Activated CD8-positive, alpha-beta memory T cell treated with anti-CD3 and anti-CD28 coated beads, Interleukin-2, amount 10 ng/mL, durations not matched to agents 7 days and 5 days (primary cell): ENCODE measurements around the gene NUDT19. TPM values are rescaled to one million over a fixed set of nuclear protein-coding genes. Genes with fewer than 3 reads are reported as not detected.

Source experiments
- ATAC-seq: fragments of 150-1000 bp; cut with Tn5 transposase; one replicate; pipeline ENCODE4 v1.10.0; 2021; ENCODE audit warnings: moderate library complexity
- CTCF ChIA-PET: fragments of 350-600 bp; sonication (Branson Sonifier 250); formaldehyde crosslinking; loops from one replicate; lab custom pipeline; 2021; ENCODE audit warnings: antibody characterized with exemption; lab: Charles Lee
- DNase-seq: peaks from one replicate; pipeline ENCODE4 v3.0.0-alpha.2; 2020
- H3K27ac Mint-ChIP-seq: one replicate; pipeline ENCODE4 v1.8.0; 2021; ENCODE audit warnings: mild to moderate bottlenecking, mixed read lengths
- H3K27me3 Mint-ChIP-seq: one replicate; pipeline ENCODE4 v1.8.0; 2021; ENCODE audit warnings: mixed read lengths
- H3K36me3 Mint-ChIP-seq: one replicate; pipeline ENCODE4 v1.8.0; 2021; ENCODE audit warnings: mild to moderate bottlenecking, mixed read lengths
- H3K4me1 Mint-ChIP-seq: one replicate; pipeline ENCODE4 v1.8.0; 2021; ENCODE audit warnings: mixed read lengths
- H3K4me3 Mint-ChIP-seq: one replicate; pipeline ENCODE4 v1.8.0; 2021; ENCODE audit warnings: mild to moderate bottlenecking, moderate library complexity, mixed read lengths
- H3K9me3 Mint-ChIP-seq: one replicate; pipeline ENCODE4 v1.8.0; 2022; ENCODE audit warnings: low read depth, mixed read lengths
- total RNA-seq, 2 experiments: library from RNA; stranded (reverse); gene quantifications; one replicate each; pipeline ENCODE4 v1.2.3, GENCODE V29; 2021

Gene NUDT19
- total RNA-seq, 2 experiments from 2014 or later = 13.0 to 18.1 TPM

- H3K9me3 Mint-ChIP-seq = no peaks in the 10 kb centered on the region
- no peak overlapping the region for H3K27ac Mint-ChIP-seq
- H3K4me1 Mint-ChIP-seq = peaks cover 3% of the 10 kb centered on the region
- H3K36me3 Mint-ChIP-seq = peaks cover 6% of the 10 kb centered on the region
- no peaks in the 10 kb centered on the region for H3K27me3 Mint-ChIP-seq
- peak; percentile 20 for ATAC-seq
- no peak for DNase-seq
- CTCF ChIA-PET = no interaction called here
- H3K4me3 Mint-ChIP-seq = no peak overlapping the region
These were observed 29.4 kb upstream of the NUDT19 start for GRCh38 chr19:32662186-32662585.

- Mint-ChIP-seq H3K36me3 (peaks cover 6% of the 10 kb centered on the region), H3K4me3 (no peak overlapping the region), H3K9me3 (no peaks in the 10 kb centered on the region), H3K27ac (no peak overlapping the region), H3K4me1 (peaks cover 10% of the 10 kb centered on the region), H3K27me3 (no peaks in the 10 kb centered on the region)
- DNase-seq (no peak), ATAC-seq (no peak)
- CTCF ChIA-PET = no interaction called here
These were observed 25.5 kb upstream of the NUDT19 start for GRCh38 chr19:32666084-32666483.

GRCh38 chr19:32669310-32669709 is 22.3 kb upstream of the NUDT19 start:
- peaks cover 10% of the 10 kb centered on the region for H3K36me3 Mint-ChIP-seq

GRCh38 chr19:32671883-32672593 is 19.6 kb upstream of the NUDT19 start:
- H3K9me3 Mint-ChIP-seq = no peaks in the 10 kb centered on the region
- H3K4me3 Mint-ChIP-seq = no peak overlapping the region
- H3K36me3 Mint-ChIP-seq = peaks cover 4% of the 10 kb centered on the region
- DNase-seq (no peak), ATAC-seq (no peak)
- peaks cover 3% of the 10 kb centered on the region for H3K27me3 Mint-ChIP-seq
- peaks cover 37% of the 10 kb centered on the region for H3K4me1 Mint-ChIP-seq
- H3K27ac Mint-ChIP-seq = no peak overlapping the region
- CTCF ChIA-PET = no interaction called here

More at GRCh38 chr19:32669310-32669709, 22.3 kb upstream of the NUDT19 start:
- Mint-ChIP-seq H3K9me3 (no peaks in the 10 kb centered on the region), H3K27ac (no peak overlapping the region), H3K27me3 (no peaks in the 10 kb centered on the region), H3K4me1 (peaks cover 32% of the 10 kb centered on the region), H3K4me3 (no peak overlapping the region)
- CTCF ChIA-PET = no interaction called here
- ATAC-seq (no peak), DNase-seq (no peak)

GRCh38 chr19:32672841-32673240 is 18.8 kb upstream of the NUDT19 start:
- Mint-ChIP-seq H3K27ac (no peak overlapping the region), H3K9me3 (no peaks in the 10 kb centered on the region), H3K36me3 (peaks cover 4% of the 10 kb centered on the region), H3K4me3 (peak overlapping the region; percentile 12), H3K27me3 (peaks cover 11% of the 10 kb centered on the region), H3K4me1 (peaks cover 42% of the 10 kb centered on the region)
- ATAC-seq = no peak
- CTCF ChIA-PET = no interaction called here
- DNase-seq = no peak

GRCh38 chr19:32673573-32673972 is 18.0 kb upstream of the NUDT19 start:
- CTCF ChIA-PET = interaction anchor here (1.2 kb wide), 1 partner anchor 74 kb away, joined by 3 read pairs; no protein-coding TSS in a partner anchor
- Mint-ChIP-seq H3K36me3 (peaks cover 4% of the 10 kb centered on the region), H3K4me1 (peaks cover 42% of the 10 kb centered on the region), H3K9me3 (no peaks in the 10 kb centered on the region), H3K27ac (no peak overlapping the region), H3K27me3 (peaks cover 15% of the 10 kb centered on the region), H3K4me3 (peak overlapping the region; percentile 12)
- ATAC-seq (no peak), DNase-seq (no peak)

GRCh38 chr19:32674153-32674930 is 17.3 kb upstream of the NUDT19 start:
- CTCF ChIA-PET = interaction anchor here (0.6 to 1.2 kb wide), 4 partner anchors 19 to 449 kb away, joined by 3 to 4 read pairs (median 4); no protein-coding TSS in a partner anchor
- no peaks in the 10 kb centered on the region for H3K9me3 Mint-ChIP-seq
- DNase-seq (peak; percentile 43), ATAC-seq (no peak)
- peaks cover 4% of the 10 kb centered on the region for H3K36me3 Mint-ChIP-seq
- H3K27me3 Mint-ChIP-seq = peaks cover 15% of the 10 kb centered on the region
- peaks cover 41% of the 10 kb centered on the region for H3K4me1 Mint-ChIP-seq
- peak overlapping the region; percentile 84 for H3K27ac Mint-ChIP-seq
- peak overlapping the region; percentile 82 for H3K4me3 Mint-ChIP-seq

GRCh38 chr19:32674931-32675719 is 16.5 kb upstream of the NUDT19 start, which contains the start of gene ANKRD27:
Gene ANKRD27, minus strand, starts transcription at chr19:32675180. Its CDS starts 16,165 bp downstream, at chr19:32659015.
- CTCF ChIA-PET = interaction anchor here (1.0 to 2.2 kb wide), 6 partner anchors 10 to 444 kb away, joined by 3 to 9 read pairs (median 4); no protein-coding TSS in a partner anchor
- Mint-ChIP-seq H3K4me3 (peak within 1 kb of the TSS; percentile 82), H3K36me3 (peaks cover 4% of the 10 kb centered on the region), H3K9me3 (no peaks in the 10 kb centered on the region), H3K27ac (peak within 1 kb of the TSS; percentile 84), H3K4me1 (peaks cover 36% of the 10 kb centered on the region), H3K27me3 (peaks cover 18% of the 10 kb centered on the region)
- peak; percentile 97 for ATAC-seq
- peak; percentile 98 for DNase-seq

- ATAC-seq (peak; percentile 62), DNase-seq (peak; percentile 81)
- H3K27me3 Mint-ChIP-seq = peaks cover 20% of the 10 kb centered on the region
- H3K27ac Mint-ChIP-seq = peak within 1 kb of the TSS; percentile 64
- peak within 1 kb of the TSS; percentile 73 for H3K4me3 Mint-ChIP-seq
- no peaks in the 10 kb centered on the region for H3K9me3 Mint-ChIP-seq
- CTCF ChIA-PET = interaction anchor here (1.0 to 2.2 kb wide), 6 partner anchors 11 to 444 kb away, joined by 3 to 9 read pairs (median 4); no protein-coding TSS in a partner anchor
- peaks cover 4% of the 10 kb centered on the region for H3K36me3 Mint-ChIP-seq
- H3K4me1 Mint-ChIP-seq = peaks cover 35% of the 10 kb centered on the region
These were observed 15.9 kb upstream of the NUDT19 start, which contains the start of gene RGS9BP for GRCh38 chr19:32675720-32676185. Gene RGS9BP, plus strand, starts transcription at chr19:32675848. Its CDS starts 416 bp downstream, at chr19:32676264.

- no peak overlapping the region for H3K27ac Mint-ChIP-seq
- no peak for ATAC-seq
- no peaks in the 10 kb centered on the region for H3K9me3 Mint-ChIP-seq
- peak overlapping the region; percentile 73 for H3K4me3 Mint-ChIP-seq
- peaks cover 4% of the 10 kb centered on the region for H3K36me3 Mint-ChIP-seq
- H3K27me3 Mint-ChIP-seq = peaks cover 25% of the 10 kb centered on the region
- peaks cover 35% of the 10 kb centered on the region for H3K4me1 Mint-ChIP-seq
- DNase-seq = peak; percentile 43
- CTCF ChIA-PET = interaction anchor here (1.0 to 2.2 kb wide), 3 partner anchors 12 to 76 kb away, joined by 5 to 9 read pairs (median 7); no protein-coding TSS in a partner anchor
These were observed 15.3 kb upstream of the NUDT19 start for GRCh38 chr19:32676186-32676894.

- no peak for DNase-seq
- H3K27me3 Mint-ChIP-seq = peaks cover 25% of the 10 kb centered on the region
- H3K27ac Mint-ChIP-seq = no peak overlapping the region
- CTCF ChIA-PET = interaction anchor here (0.5 to 2.2 kb wide), 4 partner anchors 12 to 1825 kb away, joined by 3 to 9 read pairs (median 6); no protein-coding TSS in a partner anchor
- H3K36me3 Mint-ChIP-seq = peaks cover 4% of the 10 kb centered on the region
- H3K4me1 Mint-ChIP-seq = peaks cover 30% of the 10 kb centered on the region
- no peaks in the 10 kb centered on the region for H3K9me3 Mint-ChIP-seq
- peak overlapping the region; percentile 21 for H3K4me3 Mint-ChIP-seq
- no peak for ATAC-seq
These were observed 14.7 kb upstream of the NUDT19 start for GRCh38 chr19:32676895-32677359.

- Mint-ChIP-seq H3K9me3 (no peaks in the 10 kb centered on the region), H3K4me1 (peaks cover 24% of the 10 kb centered on the region)
- no peak for DNase-seq
These were observed 14.0 kb upstream of the NUDT19 start for GRCh38 chr19:32677657-32678056.

More at GRCh38 chr19:32677657-32678056, 14.0 kb upstream of the NUDT19 start:
- ATAC-seq = no peak
- H3K36me3 Mint-ChIP-seq = peaks cover 4% of the 10 kb centered on the region
- H3K27me3 Mint-ChIP-seq = peaks cover 28% of the 10 kb centered on the region
- H3K27ac Mint-ChIP-seq = no peak overlapping the region
- H3K4me3 Mint-ChIP-seq = no peak overlapping the region
- CTCF ChIA-PET = interaction anchor here (0.5 to 0.8 kb wide), 2 partner anchors 29 to 1825 kb away, joined by 3 read pairs; no protein-coding TSS in a partner anchor
